Measurements from ENCODE around the gene RNF39. TPM values are rescaled to one million over a fixed set of nuclear protein-coding genes. Genes with fewer than 3 reads are reported as not detected.

Gene RNF39
- total and polyA plus RNA-seq, 2 of the 13 experiments (the other 11 are each of a cell fraction or from before 2014, with no cell fraction given), result 0.13 to 1.8 TPM

DNA sequence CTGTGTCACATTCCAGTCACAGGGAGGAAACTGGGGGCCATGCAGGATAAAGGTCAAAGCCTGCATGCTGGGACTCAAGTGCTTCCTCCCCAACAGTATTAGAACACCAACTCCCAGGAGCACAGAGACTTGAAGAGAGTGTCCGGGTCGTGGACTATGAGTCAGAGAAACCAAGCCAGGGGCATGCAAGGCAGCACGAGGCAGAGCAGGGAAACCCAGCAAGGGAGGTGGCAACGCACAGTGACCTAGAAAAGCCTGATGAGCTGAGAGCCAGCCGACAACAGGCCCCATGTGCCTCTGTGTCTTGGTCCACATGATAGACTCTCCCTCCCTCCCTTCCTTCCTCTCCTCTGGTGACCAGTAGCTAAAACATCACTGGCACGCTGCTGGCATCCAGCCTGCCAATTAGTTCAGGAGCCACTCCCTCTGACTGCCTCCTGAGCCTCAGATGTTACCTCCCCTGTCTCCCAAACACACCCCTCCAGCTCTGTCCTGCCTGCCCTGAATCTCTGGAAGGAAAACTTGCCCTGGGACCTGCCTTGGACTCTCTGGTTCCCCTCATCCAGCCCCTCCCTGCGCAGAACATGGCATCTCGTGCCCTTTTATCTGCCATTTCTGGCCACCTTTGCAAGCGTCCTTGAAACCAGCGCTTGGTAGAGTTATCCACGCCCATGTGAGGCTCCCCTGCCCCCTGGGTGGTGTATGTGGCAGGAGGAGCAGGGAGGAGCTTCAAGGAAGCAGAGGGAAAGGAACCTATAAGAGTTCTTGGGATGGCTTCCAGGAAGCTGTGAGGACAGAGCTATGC lies 16.2 kb upstream of the RNF39 start (continued):
- TF ChIP-seq, protein P1, sequence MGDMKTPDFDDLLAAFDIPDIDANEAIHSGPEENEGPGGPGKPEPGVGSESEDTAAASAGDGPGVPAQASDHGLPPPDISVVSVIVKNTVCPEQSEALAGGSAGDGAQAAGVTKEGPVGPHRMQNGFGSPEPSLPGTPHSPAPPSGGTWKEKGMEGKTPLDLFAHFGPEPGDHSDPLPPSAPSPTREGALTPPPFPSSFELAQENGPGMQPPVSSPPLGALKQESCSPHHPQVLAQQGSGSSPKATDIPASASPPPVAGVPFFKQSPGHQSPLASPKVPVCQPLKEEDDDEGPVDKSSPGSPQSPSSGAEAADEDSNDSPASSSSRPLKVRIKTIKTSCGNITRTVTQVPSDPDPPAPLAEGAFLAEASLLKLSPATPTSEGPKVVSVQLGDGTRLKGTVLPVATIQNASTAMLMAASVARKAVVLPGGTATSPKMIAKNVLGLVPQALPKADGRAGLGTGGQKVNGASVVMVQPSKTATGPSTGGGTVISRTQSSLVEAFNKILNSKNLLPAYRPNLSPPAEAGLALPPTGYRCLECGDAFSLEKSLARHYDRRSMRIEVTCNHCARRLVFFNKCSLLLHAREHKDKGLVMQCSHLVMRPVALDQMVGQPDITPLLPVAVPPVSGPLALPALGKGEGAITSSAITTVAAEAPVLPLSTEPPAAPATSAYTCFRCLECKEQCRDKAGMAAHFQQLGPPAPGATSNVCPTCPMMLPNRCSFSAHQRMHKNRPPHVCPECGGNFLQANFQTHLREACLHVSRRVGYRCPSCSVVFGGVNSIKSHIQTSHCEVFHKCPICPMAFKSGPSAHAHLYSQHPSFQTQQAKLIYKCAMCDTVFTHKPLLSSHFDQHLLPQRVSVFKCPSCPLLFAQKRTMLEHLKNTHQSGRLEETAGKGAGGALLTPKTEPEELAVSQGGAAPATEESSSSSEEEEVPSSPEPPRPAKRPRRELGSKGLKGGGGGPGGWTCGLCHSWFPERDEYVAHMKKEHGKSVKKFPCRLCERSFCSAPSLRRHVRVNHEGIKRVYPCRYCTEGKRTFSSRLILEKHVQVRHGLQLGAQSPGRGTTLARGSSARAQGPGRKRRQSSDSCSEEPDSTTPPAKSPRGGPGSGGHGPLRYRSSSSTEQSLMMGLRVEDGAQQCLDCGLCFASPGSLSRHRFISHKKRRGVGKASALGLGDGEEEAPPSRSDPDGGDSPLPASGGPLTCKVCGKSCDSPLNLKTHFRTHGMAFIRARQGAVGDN (CRISPR knock-in tag; IDR thresholded peaks at IDR 0.05), result peak; percentile 82
- TF ChIP-seq, protein P2, sequence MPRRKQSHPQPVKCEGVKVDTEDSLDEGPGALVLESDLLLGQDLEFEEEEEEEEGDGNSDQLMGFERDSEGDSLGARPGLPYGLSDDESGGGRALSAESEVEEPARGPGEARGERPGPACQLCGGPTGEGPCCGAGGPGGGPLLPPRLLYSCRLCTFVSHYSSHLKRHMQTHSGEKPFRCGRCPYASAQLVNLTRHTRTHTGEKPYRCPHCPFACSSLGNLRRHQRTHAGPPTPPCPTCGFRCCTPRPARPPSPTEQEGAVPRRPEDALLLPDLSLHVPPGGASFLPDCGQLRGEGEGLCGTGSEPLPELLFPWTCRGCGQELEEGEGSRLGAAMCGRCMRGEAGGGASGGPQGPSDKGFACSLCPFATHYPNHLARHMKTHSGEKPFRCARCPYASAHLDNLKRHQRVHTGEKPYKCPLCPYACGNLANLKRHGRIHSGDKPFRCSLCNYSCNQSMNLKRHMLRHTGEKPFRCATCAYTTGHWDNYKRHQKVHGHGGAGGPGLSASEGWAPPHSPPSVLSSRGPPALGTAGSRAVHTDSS (CRISPR knock-in tag; conservative IDR thresholded peaks at IDR 0.05), result no peak
- TF ChIP-seq, protein P3, sequence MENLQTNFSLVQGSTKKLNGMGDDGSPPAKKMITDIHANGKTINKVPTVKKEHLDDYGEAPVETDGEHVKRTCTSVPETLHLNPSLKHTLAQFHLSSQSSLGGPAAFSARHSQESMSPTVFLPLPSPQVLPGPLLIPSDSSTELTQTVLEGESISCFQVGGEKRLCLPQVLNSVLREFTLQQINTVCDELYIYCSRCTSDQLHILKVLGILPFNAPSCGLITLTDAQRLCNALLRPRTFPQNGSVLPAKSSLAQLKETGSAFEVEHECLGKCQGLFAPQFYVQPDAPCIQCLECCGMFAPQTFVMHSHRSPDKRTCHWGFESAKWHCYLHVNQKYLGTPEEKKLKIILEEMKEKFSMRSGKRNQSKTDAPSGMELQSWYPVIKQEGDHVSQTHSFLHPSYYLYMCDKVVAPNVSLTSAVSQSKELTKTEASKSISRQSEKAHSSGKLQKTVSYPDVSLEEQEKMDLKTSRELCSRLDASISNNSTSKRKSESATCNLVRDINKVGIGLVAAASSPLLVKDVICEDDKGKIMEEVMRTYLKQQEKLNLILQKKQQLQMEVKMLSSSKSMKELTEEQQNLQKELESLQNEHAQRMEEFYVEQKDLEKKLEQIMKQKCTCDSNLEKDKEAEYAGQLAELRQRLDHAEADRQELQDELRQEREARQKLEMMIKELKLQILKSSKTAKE (CRISPR knock-in tag; IDR thresholded peaks at IDR 0.05; ENCODE audit: borderline replicate concordance), result no peak
- no peak for TF ChIP-seq NR2F6 (IDR thresholded peaks at IDR 0.05)
- TF ChIP-seq NR2F6 (CRISPR knock-in tag; IDR thresholded peaks at IDR 0.05), result no peak
- TF ChIP-seq HMG20A (CRISPR knock-in tag; IDR thresholded peaks at IDR 0.05; ENCODE audit: borderline replicate concordance), result peak; percentile 40; the same call in 1 of the 2 replicates
- no peak for TF ChIP-seq CHD2 (IDR thresholded peaks at IDR 0.05; ENCODE audit: low read depth, low read length)
- no peak for TF ChIP-seq HOXA9 (CRISPR knock-in tag; IDR thresholded peaks at IDR 0.05; ENCODE audit: borderline replicate concordance)
- no peak for TF ChIP-seq FOSL1 (CRISPR knock-in tag; IDR thresholded peaks at IDR 0.05; ENCODE audit: borderline replicate concordance)
- TF ChIP-seq ATF1 (CRISPR knock-in tag; IDR thresholded peaks at IDR 0.05), result no peak
- TF ChIP-seq ZBTB42 (CRISPR knock-in tag; IDR thresholded peaks at IDR 0.05), result no peak
- TF ChIP-seq ZMAT3 (CRISPR knock-in tag; conservative IDR thresholded peaks at IDR 0.05), result peak; percentile 75; the same call in 1 of the 2 replicates
- TF ChIP-seq TARDBP (CRISPR knock-in tag; IDR thresholded peaks at IDR 0.05), result no peak
- TF ChIP-seq GABPB1 (CRISPR knock-in tag; IDR thresholded peaks at IDR 0.05), result 0 out of 2 replicates have a peak, but pooled peaks have one; percentile 31
- TF ChIP-seq, protein P4, sequence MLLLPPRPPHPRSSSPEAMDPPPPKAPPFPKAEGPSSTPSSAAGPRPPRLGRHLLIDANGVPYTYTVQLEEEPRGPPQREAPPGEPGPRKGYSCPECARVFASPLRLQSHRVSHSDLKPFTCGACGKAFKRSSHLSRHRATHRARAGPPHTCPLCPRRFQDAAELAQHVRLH (CRISPR knock-in tag; IDR thresholded peaks at IDR 0.05; ENCODE audit: borderline replicate concordance, low read depth), result no peak
- peak; percentile 41; the same call in 1 of the 2 replicates for TF ChIP-seq ZFX (CRISPR knock-in tag; IDR thresholded peaks at IDR 0.05; ENCODE audit: low read depth)
- no peak for TF ChIP-seq ZSCAN21 (CRISPR knock-in tag; IDR thresholded peaks at IDR 0.05; ENCODE audit: borderline replicate concordance)
- TF ChIP-seq, protein P5, sequence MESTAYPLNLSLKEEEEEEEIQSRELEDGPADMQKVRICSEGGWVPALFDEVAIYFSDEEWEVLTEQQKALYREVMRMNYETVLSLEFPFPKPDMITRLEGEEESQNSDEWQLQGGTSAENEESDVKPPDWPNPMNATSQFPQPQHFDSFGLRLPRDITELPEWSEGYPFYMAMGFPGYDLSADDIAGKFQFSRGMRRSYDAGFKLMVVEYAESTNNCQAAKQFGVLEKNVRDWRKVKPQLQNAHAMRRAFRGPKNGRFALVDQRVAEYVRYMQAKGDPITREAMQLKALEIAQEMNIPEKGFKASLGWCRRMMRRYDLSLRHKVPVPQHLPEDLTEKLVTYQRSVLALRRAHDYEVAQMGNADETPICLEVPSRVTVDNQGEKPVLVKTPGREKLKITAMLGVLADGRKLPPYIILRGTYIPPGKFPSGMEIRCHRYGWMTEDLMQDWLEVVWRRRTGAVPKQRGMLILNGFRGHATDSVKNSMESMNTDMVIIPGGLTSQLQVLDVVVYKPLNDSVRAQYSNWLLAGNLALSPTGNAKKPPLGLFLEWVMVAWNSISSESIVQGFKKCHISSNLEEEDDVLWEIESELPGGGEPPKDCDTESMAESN (CRISPR knock-in tag; conservative IDR thresholded peaks at IDR 0.05), result no peak
- TF ChIP-seq ZNF563 (CRISPR knock-in tag; IDR thresholded peaks at IDR 0.05), result no peak
- TF ChIP-seq ZNF605 (CRISPR knock-in tag; IDR thresholded peaks at IDR 0.05), result 0 out of 2 replicates have a peak, but pooled peaks have one; percentile 37

All from HepG2 (cell line).